ENCODE measurements around the gene RDH13. TPM values are rescaled to one million over a fixed set of nuclear protein-coding genes. Genes with fewer than 3 reads are reported as not detected.

RDH13 gene
- total RNA-seq, 4 donors from 2014 or later, result 93.2 to 146 (median 134) TPM

- 91 to 93% methylated on average over 36 to 43 of the region's 49 CpGs for WGBS, 2 donors
- intact Hi-C loops (cut with DNase I; ENCODE audit: low total_unique reads), result no loop called here
- H3K4me3 ChIP-seq (ENCODE audit: low read depth, poor library complexity, severe bottlenecking), result no peak overlapping the region
- DNase-seq (ENCODE audit: low spot score in 2 of 2), result no peak
- no peak for TF ChIP-seq POLR2A (IDR thresholded peaks at IDR 0.05)
- TF ChIP-seq, protein P1, sequence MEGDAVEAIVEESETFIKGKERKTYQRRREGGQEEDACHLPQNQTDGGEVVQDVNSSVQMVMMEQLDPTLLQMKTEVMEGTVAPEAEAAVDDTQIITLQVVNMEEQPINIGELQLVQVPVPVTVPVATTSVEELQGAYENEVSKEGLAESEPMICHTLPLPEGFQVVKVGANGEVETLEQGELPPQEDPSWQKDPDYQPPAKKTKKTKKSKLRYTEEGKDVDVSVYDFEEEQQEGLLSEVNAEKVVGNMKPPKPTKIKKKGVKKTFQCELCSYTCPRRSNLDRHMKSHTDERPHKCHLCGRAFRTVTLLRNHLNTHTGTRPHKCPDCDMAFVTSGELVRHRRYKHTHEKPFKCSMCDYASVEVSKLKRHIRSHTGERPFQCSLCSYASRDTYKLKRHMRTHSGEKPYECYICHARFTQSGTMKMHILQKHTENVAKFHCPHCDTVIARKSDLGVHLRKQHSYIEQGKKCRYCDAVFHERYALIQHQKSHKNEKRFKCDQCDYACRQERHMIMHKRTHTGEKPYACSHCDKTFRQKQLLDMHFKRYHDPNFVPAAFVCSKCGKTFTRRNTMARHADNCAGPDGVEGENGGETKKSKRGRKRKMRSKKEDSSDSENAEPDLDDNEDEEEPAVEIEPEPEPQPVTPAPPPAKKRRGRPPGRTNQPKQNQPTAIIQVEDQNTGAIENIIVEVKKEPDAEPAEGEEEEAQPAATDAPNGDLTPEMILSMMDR (IDR thresholded peaks at IDR 0.05), result no peak
These were observed 29.7 kb upstream of the RDH13 start for GRCh38 chr19:55092423-55093318.

DNA sequence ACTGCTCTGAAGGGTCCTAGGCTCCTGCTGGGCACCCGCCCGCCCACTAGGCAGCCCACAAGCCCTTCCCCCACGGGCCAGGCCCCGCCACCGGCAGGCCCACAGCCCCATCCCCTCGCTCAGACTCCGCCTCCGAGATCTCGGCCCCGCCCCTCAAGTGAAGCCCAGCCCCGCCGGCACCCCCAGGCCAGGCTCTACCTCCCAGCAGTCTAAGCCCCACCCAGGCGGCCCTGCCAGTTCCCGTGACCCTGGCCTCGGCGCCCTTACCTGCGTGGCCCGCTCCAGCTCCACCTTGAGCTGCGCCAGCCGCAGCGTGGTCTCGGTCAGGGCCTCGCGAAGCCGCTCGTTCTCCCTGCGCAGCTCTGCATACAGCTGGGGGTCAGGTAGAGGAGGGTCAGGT is 29.0 kb upstream of the RDH13 start:
- no peak for DNase-seq (ENCODE audit: low spot score in 2 of 2)
- TF ChIP-seq, protein P1 (IDR thresholded peaks at IDR 0.05), result no peak
- no peak for TF ChIP-seq POLR2A (IDR thresholded peaks at IDR 0.05)
- 85 to 89% methylated on average over 22 to 23 of the region's 27 CpGs for WGBS, 2 donors

GRCh38 chr19:55091126-55091910 is 28.4 kb upstream of the RDH13 start:
- TF ChIP-seq, protein P1 (IDR thresholded peaks at IDR 0.05), result no peak
- no peak for TF ChIP-seq POLR2A (IDR thresholded peaks at IDR 0.05)
- intact Hi-C loops (cut with DNase I; ENCODE audit: low total_unique reads), result no loop called here
- no peak overlapping the region for H3K4me3 ChIP-seq (ENCODE audit: low read depth, poor library complexity, severe bottlenecking)
- no peak for DNase-seq (ENCODE audit: low spot score in 2 of 2)
- 89 to 93% methylated on average over 30 to 32 of the region's 32 CpGs for WGBS, 2 donors

More for the DNA sequence above, 29.0 kb upstream of the RDH13 start:
- H3K4me3 ChIP-seq (ENCODE audit: low read depth, poor library complexity, severe bottlenecking), result no peak overlapping the region
- intact Hi-C loops (cut with DNase I; ENCODE audit: low total_unique reads), result no loop called here

GRCh38 chr19:55090564-55090963 is 27.6 kb upstream of the RDH13 start:
- intact Hi-C loops (cut with DNase I; ENCODE audit: low total_unique reads), result no loop called here
- 93% methylated on average over 13 of the region's 13 CpGs for WGBS, 2 donors
- no peak overlapping the region for H3K4me3 ChIP-seq (ENCODE audit: low read depth, poor library complexity, severe bottlenecking)
- TF ChIP-seq, protein P1 (IDR thresholded peaks at IDR 0.05), result no peak
- no peak for TF ChIP-seq POLR2A (IDR thresholded peaks at IDR 0.05)
- no peak for DNase-seq (ENCODE audit: low spot score in 2 of 2)

DNA sequence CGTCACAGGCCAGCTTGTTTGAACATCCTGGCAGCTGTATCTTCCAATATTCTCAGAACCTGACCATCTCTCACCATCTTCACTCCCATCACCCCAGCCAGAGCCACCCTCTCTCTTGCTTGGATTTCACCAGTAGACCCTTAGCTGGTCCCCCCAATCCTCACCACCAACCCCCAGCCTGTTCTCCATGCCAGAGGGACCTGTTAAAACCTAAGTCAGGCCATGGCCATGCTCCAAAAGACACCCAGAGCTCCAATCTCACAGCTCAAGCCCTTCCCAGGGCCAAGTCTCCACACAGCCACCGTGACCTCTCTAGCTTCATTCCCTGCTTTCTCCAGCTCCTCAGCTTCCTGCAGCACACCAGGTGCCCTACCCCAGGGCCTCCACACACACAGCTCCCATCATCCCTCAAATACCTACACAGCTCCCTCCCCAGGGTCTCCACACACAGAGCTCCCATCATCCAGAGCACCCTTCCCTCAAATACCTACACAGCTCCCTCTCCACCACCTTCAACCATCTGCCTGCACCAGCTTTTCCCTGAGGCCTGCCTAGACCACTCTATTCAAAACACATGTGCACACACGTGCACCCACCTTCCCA is 26.5 kb upstream of the RDH13 start:
- intact Hi-C loops (cut with DNase I; ENCODE audit: low total_unique reads), result no loop called here
- DNase-seq (ENCODE audit: low spot score in 2 of 2), result no peak
- WGBS, 2 donors, result 83 to 91% methylated on average over 3 of the region's 3 CpGs
- no peak overlapping the region for H3K4me3 ChIP-seq (ENCODE audit: low read depth, poor library complexity, severe bottlenecking)
- TF ChIP-seq, protein P1 (IDR thresholded peaks at IDR 0.05), result no peak
- no peak for TF ChIP-seq POLR2A (IDR thresholded peaks at IDR 0.05)

Data from lower leg skin (tissue), 4 donors.